Parathyroid adenoma (tissue), 2 donors: ENCODE data around the gene MUC22.

ENCODE experiments used
- H2AFZ ChIP-seq: fragments of 300-600 bp; sonication (generic); one replicate; pipeline ENCODE4 v1.7.0; 2017; ENCODE audit warnings: antibody characterized with exemption, mild to moderate bottlenecking
- H3K27ac ChIP-seq: fragments of 300-600 bp; sonication (generic); one replicate; pipeline ENCODE4 v1.7.0; 2017
- H3K27me3 ChIP-seq: fragments of 300-600 bp; sonication (generic); one replicate; pipeline ENCODE4 v1.7.0; 2017; ENCODE audit warnings: low read length; ENCODE audit not compliant: control insufficient read depth, insufficient read depth
- H3K36me3 ChIP-seq: fragments of 300-600 bp; sonication (generic); one replicate; pipeline ENCODE4 v1.7.0; 2017; ENCODE audit warnings: low read length; ENCODE audit not compliant: control insufficient read depth, insufficient read depth
- H3K4me1 ChIP-seq: fragments of 300-600 bp; sonication (generic); one replicate; pipeline ENCODE4 v1.7.0; 2017; ENCODE audit warnings: control low read depth
- H3K4me2 ChIP-seq: fragments of 300-600 bp; sonication (generic); one replicate; pipeline ENCODE4 v1.7.0; 2017; ENCODE audit warnings: low read length
- H3K4me3 ChIP-seq: fragments of 300-600 bp; sonication (generic); one replicate; pipeline ENCODE4 v1.7.0; 2017; ENCODE audit warnings: low read depth, low read length
- H3K79me2 ChIP-seq: fragments of 300-600 bp; sonication (generic); one replicate; pipeline ENCODE4 v1.7.0; 2017; ENCODE audit warnings: control low read depth
- H3K9ac ChIP-seq: fragments of 300-600 bp; sonication (generic); one replicate; pipeline ENCODE4 v1.7.0; 2017; ENCODE audit warnings: mild to moderate bottlenecking
- H3K9me3 ChIP-seq: fragments of 300-600 bp; sonication (generic); one replicate; pipeline ENCODE4 v1.7.0; 2017; ENCODE audit warnings: low read length; ENCODE audit not compliant: control insufficient read depth
- CTCF ChIP-seq: fragments of 300-600 bp; sonication (generic); IDR thresholded peaks from one replicate; pipeline ENCODE4 v1.7.0; 2017; ENCODE audit warnings: antibody characterized with exemption, mild to moderate bottlenecking
- donor health status: primary hyperparathyroidism.

The MUC22 gene

DNA sequence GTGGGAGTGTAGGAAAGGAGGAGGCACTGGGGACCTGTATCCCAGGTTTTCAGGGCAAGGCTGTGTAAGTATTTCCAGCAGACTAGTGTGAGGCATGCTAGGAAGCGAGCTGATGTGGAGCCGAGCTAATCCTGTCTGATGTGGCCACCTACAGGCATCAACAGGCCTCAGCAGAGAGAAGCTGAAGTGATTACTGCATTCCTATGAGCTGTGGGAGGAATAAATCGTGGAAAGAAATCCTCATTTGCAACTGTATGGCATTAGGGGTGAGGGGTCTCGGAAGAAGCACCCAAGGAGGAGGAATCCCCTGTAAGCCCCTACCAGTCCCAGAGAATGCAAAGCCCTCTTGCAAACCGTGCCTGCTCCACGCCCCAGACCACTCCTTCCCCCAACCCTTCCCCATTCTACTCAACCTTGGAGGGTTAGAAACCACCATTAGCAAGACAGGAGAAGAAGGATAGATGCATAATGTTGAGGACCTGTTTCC lies 60.5 kb downstream of the MUC22 start:
- Histone ChIP-seq H3K27me3 (no peaks in the 10 kb centered on the region), H3K4me1 (peaks cover 8% of the 10 kb centered on the region), H3K4me2 (no peak overlapping the region), H3K27ac (no peak overlapping the region), H2AFZ (peak overlapping the region; percentile 30), H3K9me3 (no peaks in the 10 kb centered on the region), H3K36me3 (no peaks in the 10 kb centered on the region), H3K4me3 (no peak overlapping the region), H3K79me2 (no peaks in the 10 kb centered on the region), H3K9ac (no peak overlapping the region)
- TF ChIP-seq CTCF, result peak; percentile 45

- no peaks in the 10 kb centered on the region for H3K79me2 ChIP-seq
- H3K27ac ChIP-seq, result no peak overlapping the region
- no peak for TF ChIP-seq CTCF
These were observed 64.1 kb downstream of the MUC22 start for GRCh38 chr6:31074401-31074800.

DNA sequence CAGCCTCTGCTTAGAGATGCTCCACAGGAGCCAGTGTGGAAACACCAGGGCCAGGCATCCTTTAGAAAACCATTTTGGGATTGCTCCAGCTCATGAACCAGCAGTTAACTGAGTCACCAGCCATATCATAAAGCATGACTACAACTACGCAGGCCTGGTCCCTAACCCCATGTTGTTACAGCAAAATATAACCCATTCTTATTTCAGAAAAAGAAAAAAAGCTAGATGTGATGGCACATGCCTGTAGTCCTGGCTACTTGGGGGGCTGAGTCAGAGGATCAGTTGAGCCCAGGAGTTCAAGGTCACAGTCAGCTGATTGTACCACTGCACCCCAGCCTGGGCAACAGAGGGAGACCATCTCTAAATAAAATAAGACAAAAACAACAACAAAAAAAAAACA lies 65.3 kb downstream of the MUC22 start:
- Histone ChIP-seq H3K4me2 (no peak overlapping the region), H3K4me1 (peaks cover 8% of the 10 kb centered on the region), H3K79me2 (no peaks in the 10 kb centered on the region), H3K9me3 (no peaks in the 10 kb centered on the region), H3K27ac (no peak overlapping the region), H2AFZ (no peak overlapping the region), H3K9ac (no peak overlapping the region), H3K36me3 (no peaks in the 10 kb centered on the region), H3K4me3 (no peak overlapping the region), H3K27me3 (no peaks in the 10 kb centered on the region)
- TF ChIP-seq CTCF, result no peak

More at GRCh38 chr6:31074401-31074800, 64.1 kb downstream of the MUC22 start:
- Histone ChIP-seq H3K9me3 (no peaks in the 10 kb centered on the region), H3K9ac (no peak overlapping the region), H3K27me3 (no peaks in the 10 kb centered on the region), H3K4me1 (peaks cover 8% of the 10 kb centered on the region), H3K36me3 (no peaks in the 10 kb centered on the region), H2AFZ (peak overlapping the region; percentile 25), H3K4me3 (no peak overlapping the region), H3K4me2 (no peak overlapping the region)

GRCh38 chr6:31076611-31077010 lies 66.3 kb downstream of the MUC22 start:
- Histone ChIP-seq H3K9ac (no peak overlapping the region), H3K27ac (no peak overlapping the region), H3K4me2 (no peak overlapping the region), H2AFZ (no peak overlapping the region), H3K36me3 (no peaks in the 10 kb centered on the region), H3K4me1 (peaks cover 8% of the 10 kb centered on the region), H3K79me2 (no peaks in the 10 kb centered on the region), H3K27me3 (no peaks in the 10 kb centered on the region), H3K9me3 (no peaks in the 10 kb centered on the region), H3K4me3 (no peak overlapping the region)
- TF ChIP-seq CTCF, result no peak

GRCh38 chr6:31079656-31080261 lies 69.5 kb downstream of the MUC22 start:
- Histone ChIP-seq H3K9ac (no peak overlapping the region), H3K36me3 (no peaks in the 10 kb centered on the region), H3K4me2 (no peak overlapping the region), H3K27me3 (no peaks in the 10 kb centered on the region), H3K79me2 (no peaks in the 10 kb centered on the region), H3K27ac (no peak overlapping the region), H3K4me3 (no peak overlapping the region), H3K9me3 (no peaks in the 10 kb centered on the region), H2AFZ (peak overlapping the region; percentile 62), H3K4me1 (no peaks in the 10 kb centered on the region)
- TF ChIP-seq CTCF, result peak; percentile 92
